ENCODE measurements around the gene DNAH8.
"Not testable (repeated sequence)": the region's sequence is repeated elsewhere in the genome, so short reads cannot be mapped to it uniquely, and the experiment has no call there.

Gene DNAH8

DNA sequence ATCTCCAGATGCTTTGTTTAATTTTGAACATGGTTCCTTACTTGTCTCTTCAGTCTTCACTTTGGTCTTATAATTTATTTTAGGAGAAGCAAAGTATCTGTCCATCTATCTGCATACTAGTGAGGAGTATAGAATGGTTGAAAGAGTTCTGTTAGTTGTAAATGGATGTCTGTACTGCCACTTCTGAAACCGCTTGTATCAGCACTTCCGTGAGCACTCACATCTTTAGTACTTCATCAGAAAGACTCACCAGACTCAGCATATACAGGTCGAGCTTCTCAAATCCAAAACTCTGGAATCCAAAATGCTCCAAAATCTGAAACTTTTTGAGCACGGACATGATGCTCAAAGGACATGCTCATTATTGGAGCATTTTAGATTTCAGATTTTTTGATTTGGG, 191.5 kb downstream of the DNAH8 start:
- DNase-seq (ENCODE audit: low read depth), result no peak

DNA sequence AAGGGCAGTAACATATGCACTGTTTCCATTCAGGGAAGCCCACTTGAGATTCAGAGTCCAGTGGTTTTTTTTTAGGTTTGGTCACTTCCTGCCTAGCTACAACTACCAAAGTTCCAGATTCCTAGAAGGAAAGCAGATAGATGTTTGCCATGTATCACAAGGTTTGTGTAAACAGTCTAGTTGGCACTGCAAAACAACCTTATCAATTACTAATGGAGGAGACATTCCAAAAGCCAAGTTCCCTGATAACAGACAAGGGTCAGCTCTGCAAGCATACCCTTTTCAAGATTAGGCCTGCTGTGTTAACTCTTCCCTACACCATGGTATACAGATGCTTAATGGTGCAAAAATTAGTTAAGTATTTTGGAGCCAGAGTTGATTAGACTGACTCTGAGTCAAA, 192.2 kb downstream of the DNAH8 start:
- no peak for DNase-seq (ENCODE audit: low read depth)

DNA sequence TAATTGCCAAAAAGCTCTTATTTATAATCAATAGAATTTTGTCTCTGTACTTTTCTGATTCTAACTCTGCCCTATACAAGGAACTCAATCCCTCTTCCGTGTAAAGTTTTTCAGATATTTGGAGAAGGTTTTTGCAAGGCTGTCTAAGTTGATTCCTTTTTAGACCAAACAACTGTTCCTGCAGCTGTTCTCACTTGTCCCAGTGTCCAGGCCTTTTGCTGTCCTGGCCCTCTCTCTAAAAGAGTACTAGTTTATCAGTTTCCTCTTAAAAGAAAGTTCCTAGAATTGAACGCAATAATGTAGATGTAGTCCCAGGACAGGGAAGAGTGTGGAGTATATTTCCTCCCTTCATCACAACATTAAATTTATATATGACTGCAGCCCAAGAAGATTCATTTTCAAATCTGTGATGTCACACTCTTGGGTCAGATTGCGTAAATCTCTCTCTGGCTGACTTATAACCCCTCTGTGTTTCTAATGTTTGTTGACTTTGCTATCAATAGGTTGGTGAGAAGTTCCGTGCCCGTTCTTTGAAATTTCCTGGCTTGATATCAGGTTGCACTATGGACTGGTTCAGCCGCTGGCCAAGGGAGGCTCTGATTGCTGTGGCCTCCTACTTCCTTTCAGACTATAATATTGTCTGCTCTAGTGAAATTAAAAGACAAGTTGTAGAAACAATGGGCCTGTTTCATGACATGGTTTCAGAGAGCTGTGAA, 194.1 kb downstream of the DNAH8 start:
- no peak for DNase-seq (ENCODE audit: low read depth)

DNA sequence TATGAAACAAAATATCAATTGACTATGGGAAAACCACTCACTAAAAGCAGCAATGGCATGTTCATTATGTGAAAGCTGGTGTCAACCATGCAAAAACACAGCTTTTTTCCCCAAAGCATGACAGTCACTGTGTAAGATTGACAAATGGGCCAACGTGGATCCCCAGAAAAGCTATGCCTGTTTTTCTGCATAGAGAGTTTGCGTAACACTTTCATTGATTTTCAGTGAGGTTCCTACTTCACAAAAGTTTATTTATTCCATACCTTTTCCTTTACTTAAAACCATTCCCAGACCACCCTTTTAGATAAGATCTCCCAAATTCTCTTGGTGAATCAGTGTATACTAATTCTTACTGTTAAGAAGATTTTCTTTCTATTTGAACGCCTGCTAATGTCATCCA, 195.1 kb downstream of the DNAH8 start:
- no peak for DNase-seq (ENCODE audit: low read depth)

DNA sequence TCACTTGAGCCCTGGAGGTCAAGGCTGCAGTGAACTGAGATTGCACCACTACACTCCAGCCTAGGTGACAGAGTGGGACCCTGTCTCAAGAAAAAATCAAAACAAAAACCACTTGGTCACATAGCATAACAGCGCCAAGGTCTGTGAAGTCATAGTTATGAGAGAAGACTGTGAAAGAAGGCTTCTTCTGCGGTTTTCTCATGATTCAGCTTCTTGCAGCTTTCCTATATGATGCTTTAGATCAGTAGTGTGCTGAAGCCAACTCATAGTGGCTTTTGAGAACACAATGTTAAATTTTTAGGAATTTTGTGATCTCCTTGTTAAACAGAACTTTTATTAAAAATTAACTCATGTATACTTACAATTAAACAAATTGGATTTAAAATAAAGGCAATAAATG, 197.3 kb downstream of the DNAH8 start:
- no peak for DNase-seq (ENCODE audit: low read depth)

DNA sequence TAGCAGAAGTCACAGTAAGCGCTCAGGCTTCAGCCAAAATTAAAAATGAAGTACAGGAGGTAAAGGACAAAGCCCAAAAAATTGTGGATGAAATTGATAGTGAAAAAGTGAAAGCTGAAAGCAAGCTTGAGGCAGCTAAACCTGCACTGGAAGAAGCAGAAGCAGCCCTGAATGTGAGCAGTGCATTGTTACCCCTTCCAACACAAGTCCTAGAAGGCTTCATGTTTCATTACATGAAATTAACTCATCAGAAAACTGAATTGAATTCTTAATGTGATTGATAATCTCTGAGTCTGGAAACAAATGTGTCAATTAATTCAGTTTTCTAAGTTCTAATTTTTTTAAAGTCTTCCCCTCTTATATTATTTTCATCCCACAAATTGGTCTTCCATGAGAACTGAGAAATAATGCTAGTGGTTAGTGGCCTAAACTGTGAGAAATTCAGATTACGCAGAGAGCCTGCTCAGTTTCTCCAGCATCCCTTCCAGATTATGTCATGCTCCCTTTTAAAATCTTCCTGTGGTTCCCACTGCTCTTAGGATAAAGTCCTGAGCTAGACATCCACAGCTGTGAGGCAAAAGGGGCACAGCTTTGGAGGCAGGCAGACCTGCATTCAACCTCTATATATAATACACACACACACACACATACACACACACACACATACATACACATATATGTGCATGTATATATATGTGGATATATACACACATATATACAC, 200.3 kb downstream of the DNAH8 start:
- no peak for DNase-seq (ENCODE audit: low read depth)

DNA sequence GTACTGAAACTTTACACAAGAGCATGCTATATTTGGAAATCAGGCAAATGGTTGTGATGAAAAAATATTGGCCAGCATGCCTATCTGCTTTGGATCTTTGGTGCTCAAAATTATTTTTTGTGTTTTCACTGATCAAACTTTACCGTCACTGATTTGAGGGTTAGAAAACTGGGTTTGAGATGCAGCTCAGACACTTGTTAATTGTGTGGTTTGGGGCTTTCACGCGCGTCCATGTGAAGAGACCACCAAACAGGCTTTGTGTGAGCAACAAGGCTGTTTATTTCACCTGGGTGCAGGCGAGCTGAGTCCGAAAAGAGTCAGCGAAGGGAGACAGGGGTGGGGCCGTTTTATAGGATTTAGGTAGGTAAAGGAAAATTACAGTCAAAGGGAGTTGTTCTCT, 206.4 kb downstream of the DNAH8 start:
- not testable (repeated sequence) for DNase-seq (ENCODE audit: low read depth)

DNA sequence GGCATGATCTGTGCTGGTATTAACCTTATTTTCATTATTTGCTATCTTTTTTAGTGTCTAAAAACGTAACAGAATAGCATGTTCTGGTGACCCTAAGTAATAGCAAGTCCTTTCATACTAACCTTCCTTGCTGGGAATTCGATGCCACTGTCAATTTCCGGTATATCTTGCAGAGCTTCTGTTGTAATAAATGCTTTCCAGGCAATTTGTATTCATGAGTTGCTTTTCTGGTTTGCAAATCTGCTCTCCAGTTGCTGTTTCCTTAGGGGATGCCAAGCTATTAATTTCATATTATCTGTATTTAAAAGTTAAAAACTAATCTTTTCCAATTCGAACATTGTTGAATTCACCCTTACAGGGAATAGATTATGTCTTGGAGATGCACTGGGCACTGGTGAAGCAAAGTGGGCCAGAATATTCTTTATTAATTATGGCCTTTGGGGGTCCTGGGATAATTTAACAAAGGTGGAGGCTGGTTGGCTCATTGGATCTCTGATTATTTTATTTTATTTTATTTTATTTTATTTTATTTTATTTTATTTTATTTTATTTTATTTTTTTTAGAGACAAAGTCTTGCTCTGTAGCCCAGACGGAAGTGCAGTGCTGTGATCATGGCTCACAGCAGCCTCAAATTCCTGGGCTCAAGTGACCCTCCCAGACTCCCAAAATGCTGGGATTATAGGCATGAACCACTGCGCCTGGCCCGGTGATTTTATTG, 209.8 kb downstream of the DNAH8 start:
- DNase-seq (ENCODE audit: low read depth), result no peak

DNA sequence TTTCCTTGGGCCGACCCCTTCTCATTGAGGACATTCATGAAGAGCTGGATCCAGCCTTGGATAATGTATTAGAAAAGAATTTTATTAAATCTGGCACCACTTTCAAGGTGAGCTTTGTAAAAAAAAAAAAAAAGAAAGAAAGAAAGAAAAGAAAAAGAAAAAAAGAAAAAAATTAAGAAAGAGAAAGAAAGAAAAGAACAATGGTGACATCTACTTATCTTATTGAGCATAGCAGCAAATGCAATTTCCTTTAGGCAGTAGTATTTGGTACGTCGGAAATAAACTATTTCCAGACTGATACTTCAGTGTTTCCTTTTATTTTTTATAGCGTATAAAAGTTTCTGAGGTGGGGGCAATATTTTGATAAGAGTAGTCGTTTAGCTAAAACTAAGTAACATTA, 214.4 kb downstream of the DNAH8 start:
- DNase-seq (ENCODE audit: low read depth), result no peak

DNA sequence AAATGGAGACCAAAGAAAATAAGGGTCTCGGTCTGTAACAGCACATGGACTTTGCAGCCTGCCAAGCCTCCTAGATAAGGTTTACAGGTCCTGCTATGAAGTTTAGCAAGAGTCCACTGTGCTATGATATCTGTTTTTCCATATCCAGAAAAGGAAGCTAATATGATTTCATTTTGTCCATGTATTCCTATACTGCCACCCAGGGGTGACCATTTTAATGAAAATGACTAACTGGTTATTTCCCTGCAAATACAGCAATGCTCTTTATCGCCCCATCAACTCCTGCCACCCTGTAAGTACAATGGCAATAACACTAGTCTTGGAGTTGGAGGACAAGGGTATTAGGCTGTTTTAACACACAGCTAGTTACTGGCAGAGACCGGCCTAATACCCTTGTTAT, 218.3 kb downstream of the DNAH8 start:
- no peak for DNase-seq (ENCODE audit: low read depth)

DNA sequence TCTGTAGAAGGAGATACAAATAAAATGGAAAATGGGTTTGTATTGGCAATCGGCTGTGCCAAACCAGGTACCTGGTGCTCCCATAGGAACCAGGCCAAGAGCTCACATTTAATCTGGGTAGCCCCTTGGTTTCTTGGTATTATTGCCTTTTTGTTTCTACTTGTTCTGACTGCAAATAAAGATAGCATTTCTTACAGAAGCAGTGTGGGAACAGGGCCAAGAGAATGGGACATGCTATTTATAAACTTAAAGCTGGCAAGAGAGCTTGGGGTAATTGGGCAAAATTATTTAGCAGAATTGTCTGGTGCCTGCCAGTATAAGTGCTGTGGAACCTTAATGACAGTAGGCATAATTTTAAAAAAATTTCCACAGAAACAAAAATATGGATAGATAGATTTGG, 219.9 kb downstream of the DNAH8 start:
- no peak for DNase-seq (ENCODE audit: low read depth)

DNA sequence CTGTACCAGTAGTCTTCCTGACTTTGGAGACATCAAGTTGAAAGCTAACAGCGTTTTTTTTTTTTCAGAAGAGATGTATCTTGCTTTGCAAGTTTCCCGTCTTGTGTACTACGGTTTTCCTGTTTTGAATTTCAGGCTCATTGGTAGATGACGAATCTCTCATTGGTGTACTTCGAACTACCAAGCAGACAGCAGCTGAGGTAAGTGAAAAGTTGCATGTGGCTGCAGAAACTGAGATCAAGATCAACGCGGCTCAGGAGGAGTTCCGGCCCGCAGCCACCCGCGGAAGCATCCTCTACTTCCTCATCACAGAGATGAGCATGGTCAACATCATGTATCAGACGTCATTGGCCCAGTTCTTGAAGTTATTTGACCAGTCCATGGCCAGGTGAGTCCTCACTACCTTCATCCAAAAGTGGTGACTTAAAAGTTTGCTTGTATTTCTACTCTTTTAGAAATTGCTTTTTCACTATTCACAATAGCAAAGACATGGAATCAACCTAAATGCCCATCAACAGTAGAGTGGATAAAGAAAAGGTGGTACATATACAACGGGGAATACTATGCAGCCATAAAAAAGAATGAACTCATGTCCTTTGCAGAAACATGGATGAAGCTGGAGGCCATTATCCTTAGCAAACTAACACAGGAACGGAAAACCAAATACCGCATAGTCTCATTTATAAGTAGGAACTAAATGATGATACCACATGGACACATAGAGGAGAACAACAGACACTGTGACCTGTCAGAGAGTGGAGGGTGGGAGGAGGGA, 222.9 kb downstream of the DNAH8 start:
- no peak for DNase-seq (ENCODE audit: low read depth)

DNA sequence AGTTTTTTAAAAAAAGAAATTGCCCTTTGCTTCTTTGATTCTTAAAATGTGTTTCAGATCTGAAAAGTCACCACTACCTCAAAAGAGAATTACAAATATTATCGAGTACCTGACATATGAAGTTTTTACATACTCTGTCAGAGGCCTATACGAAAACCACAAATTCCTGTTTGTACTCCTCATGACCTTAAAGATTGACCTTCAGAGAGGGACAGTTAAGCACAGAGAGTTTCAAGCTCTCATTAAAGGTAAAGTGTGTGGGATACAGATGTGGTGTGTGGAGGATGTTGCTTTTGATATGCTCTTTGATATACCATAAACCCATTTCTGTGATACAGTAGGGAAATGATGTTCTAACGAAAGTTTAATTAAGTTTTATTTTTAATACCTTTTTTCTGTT, 223.6 kb downstream of the DNAH8 start:
- DNase-seq (ENCODE audit: low read depth), result no peak

DNA sequence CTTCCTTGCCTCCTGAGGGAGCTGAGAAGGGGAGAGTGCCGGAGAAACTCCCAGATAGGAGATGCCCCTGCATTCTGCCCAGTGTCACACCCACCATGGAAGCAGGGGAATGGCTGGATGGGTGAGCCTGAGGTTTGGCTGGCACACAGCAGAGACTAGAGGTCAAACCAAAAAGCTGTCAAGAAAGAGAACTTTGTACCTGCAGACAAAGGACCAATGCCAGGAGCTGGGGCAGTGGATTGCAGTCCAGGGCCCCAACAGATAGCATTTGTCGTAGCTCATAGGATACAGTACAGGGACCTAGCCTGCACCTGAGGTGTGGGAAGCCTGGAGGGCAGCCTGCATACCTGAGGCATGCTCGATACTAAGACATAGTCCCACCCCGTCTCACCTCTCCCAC, 227.3 kb downstream of the DNAH8 start:
- DNase-seq (ENCODE audit: low read depth), result no peak

DNA sequence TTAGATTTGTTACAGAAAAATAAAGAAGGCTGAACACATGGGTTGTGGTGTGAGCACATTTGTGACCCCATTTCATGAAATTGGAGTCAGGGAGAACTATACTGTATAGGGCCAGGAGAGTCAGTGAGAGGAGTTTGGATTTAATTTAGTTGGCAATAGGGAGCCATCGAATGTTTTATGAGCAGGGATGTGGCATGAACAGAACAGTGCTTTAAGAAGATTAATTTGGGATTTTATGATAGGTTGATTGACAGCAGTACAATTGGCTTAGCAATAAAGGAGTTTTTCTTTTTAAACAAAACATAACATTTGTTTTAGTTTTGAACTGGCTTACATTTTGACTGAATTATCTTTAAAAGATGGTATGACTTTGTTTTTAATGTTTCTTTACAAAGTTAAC, 227.9 kb downstream of the DNAH8 start:
- DNase-seq (ENCODE audit: low read depth), result no peak

DNA sequence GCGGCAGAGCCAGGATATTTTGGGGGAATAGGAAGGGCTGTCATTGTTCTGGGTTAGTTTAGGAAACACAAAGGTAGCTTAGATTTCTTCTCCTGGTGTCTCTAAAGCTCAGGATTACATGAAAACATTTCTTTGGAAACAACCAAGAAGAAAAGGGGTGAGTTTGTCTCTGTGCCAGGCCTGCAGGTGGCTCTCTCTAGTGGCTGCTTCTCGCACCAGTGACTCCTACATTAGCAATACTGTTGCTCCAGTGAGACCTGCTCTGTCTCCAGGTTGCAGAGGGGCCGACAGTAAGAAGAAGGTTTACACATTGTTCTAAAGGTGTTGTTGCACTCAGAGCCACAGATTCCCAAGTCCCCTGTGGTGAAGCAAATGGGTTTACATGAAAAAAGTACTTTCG, 228.9 kb downstream of the DNAH8 start:
- DNase-seq (ENCODE audit: low read depth), result no peak

DNA sequence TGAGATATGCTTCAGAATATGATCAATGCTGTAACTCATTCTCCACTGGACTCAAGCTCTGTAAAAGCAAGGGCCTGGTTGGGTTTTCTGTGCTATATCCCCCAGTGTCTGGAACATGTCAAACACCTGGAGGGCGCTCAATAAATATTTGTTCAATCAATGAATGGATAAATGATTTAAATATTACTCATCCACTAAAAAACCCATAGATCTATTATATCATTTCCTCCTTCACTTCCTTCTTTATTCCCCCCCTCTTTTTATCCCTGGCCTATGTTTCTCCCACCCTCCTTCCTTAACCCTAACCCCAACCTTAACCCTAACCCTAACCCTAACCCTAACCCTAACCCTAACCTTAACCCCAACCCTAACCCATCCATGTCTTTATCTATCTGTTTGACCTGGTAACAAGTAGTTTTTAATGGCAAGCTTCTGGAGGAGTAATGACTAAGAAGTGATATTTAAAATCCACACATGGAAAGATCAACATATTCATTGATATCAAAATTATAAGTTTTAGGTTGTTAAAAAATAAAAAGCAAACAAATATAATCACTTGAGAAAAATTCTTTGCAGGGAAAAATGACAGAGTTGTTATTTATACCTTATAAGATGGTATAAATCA, 229.7 kb downstream of the DNAH8 start:
- no peak for DNase-seq (ENCODE audit: low read depth)

DNA sequence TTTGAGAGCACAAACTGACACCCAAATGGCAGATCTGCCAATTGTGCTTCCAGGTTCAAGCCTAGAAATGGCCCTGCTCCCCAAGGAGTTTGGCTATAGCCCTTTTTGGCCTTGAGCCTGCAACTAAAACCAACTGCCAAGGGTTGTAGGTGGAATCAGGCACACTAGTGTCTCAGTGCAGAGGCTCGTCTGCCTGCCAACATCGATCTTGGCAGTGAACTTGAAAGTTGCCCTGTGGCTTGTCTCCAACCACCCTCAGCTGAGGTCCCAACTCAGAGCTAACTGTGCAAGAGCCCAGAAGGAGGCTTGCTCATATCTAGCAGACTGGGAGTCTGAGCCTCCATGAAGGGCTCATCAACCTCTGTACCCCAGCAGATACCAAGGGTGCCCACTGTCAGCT, 240.8 kb downstream of the DNAH8 start:
- no peak for DNase-seq (ENCODE audit: low read depth)

DNA sequence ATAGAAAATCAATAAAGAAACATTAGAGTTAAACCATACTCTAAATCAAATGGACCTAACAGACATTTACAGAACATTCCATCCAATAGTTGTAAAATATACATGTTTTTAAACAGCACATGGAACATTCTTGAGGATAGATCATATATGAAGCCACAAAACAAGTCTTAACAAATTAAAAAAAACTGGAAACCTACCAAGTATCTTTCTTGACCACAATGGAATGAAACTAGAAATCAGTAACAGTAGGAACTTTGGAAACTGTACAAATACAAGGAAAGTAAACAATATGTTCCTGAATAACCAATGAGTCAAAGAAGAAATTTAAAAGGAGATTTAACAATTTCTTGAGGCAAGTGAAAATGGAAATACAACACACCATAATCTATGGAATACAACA, 242.3 kb downstream of the DNAH8 start:
- DNase-seq (ENCODE audit: low read depth), result no peak

DNA sequence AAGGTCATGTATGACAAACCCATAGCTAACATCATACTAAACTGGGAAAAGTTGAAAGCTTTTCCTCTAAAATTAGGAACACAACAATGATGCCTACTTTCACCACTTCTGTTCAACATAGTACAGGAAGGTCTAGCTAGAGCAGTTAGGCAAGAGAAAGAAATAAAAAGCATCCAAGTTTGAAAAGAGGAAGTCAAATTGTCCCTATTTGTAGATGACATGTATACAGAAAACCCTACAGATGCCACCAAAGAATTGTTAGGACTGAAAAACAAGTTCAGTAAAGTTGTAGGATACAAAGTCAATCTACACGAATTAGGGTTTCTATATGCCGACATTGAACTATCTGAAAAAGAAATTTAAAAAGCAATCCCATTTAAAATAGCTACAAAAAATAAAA, 244.0 kb downstream of the DNAH8 start:
- no peak for DNase-seq (ENCODE audit: low read depth)

DNA sequence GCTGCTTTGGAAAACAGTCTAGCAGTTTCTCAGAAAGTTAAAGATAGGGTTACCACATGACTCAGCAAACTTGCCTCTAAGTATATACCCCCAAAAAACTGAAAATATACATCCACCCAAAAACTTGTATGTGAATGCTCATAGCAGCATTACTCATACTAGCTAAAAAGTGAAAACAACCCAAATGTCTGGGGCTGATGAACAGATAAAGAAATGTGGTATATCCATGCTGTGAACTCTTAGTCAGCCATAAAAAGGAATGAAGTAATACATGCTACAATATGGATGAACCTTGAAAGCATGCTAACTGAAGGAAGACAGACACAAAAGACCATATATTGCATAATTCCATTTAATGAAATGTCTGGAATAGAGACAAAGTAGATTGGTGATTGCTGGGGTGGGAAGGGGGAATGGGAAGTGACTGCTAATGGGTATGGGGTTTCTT, 253.6 kb downstream of the DNAH8 start:
- no peak for DNase-seq (ENCODE audit: low read depth)

Measured in stimulated activated CD4-positive, alpha-beta T cell treated with anti-CD3 and anti-CD28 coated beads, Interleukin-2, amount 100 ng/mL, for 4 hours (primary cell).